Heart right ventricle (tissue), 16 donors: ENCODE measurements around the gene COL9A1. TPM values are rescaled to one million over a fixed set of nuclear protein-coding genes. Genes with fewer than 3 reads are reported as not detected.

Source experiments
- ATAC-seq, 8 donors: fragments of 200-7000 bp; cut with Tn5 transposase; one replicate each; pipeline ENCODE4 v1.9.1; 2020; ENCODE audit warnings: mild to moderate bottlenecking in 8 of 8, moderate library complexity in 8 of 8, moderate number of reproducible peaks in 1 of 8
- DNase-seq, 2 donors: peaks; one replicate each; pipeline ENCODE4 v3.0.0-alpha.2; 2020
- H3K27ac ChIP-seq, 10 donors: fragments of 200-600 bp; sonication (generic) in 2 of 10; one replicate each; pipeline versions ENCODE4 v1.5.0 to v1.8.0; 2020 to 2022; ENCODE audit warnings: mild to moderate bottlenecking in 3 of 10
- H3K27me3 ChIP-seq, 7 donors: fragments of 200-600 bp; one replicate each; pipeline ENCODE4 v1.8.0; 2021 to 2022; ENCODE audit warnings: mild to moderate bottlenecking in 2 of 7
- H3K36me3 ChIP-seq, 9 donors: fragments of 200-600 bp; sonication (generic) in 1 of 9; one replicate each; pipeline versions ENCODE4 v1.5.0 to v1.8.0; 2020 to 2022; ENCODE audit warnings: mild to moderate bottlenecking in 2 of 9
- H3K4me1 ChIP-seq, 9 donors: fragments of 200-600 bp; sonication (generic) in 1 of 9; one replicate each; pipeline versions ENCODE4 v1.5.0 to v1.8.0; 2020 to 2022; ENCODE audit warnings: mild to moderate bottlenecking in 4 of 9
- H3K4me3 ChIP-seq, 10 donors: fragments of 200-600 bp; sonication (generic) in 2 of 10; one replicate each; pipeline versions ENCODE4 v1.5.0 to v1.8.0; 2020 to 2022; ENCODE audit warnings: mild to moderate bottlenecking in 7 of 10, moderate library complexity in 2 of 10
- H3K9me3 ChIP-seq, 11 donors: fragments of 200-600 bp in 10 of 11; sonication (generic) in 2 of 11; one replicate each; pipeline versions ENCODE4 v1.5.0 to v1.8.0; 2013 to 2022; ENCODE audit warnings: mild to moderate bottlenecking in 2 of 11, control low read depth in 1 of 11, moderate library complexity in 1 of 11
- CTCF ChIP-seq, 9 donors: fragments of 200-600 bp; sonication (generic) in 2 of 9; IDR thresholded peaks; one replicate each; pipeline versions ENCODE4 v1.5.0 to v1.8.0; 2021 to 2022; ENCODE audit warnings: antibody characterized with exemption in 9 of 9, mild to moderate bottlenecking in 5 of 9, moderate library complexity in 1 of 9
- WGBS, 2 donors: extraction: QIAGEN DNeasy Blood & Tissue Kit; methylation state at CpG; one replicate each; pipeline ENCODE4 v1.1.7; 2013; ENCODE audit warnings: inconsistent platforms in 1 of 2; 5-methylcytosine and 5-hydroxymethylcytosine counted together
- intact Hi-C, 10 donors: fragments of 100-400 bp; cut with DNase I; formaldehyde crosslinking; loops; one replicate each; pipeline versions ENCODE4 v1.11.1 to v1.14.2; 2022
- polyA plus RNA-seq, 2 donors: library from polyadenylated mRNA; stranded (reverse); fragments of 200-250 nt; gene quantifications; one replicate each; pipeline ENCODE4 v1.2.3, GENCODE V29; 2013
- total RNA-seq, 10 donors: library from RNA; stranded (reverse); fragmentation: NEBNext Ultra II Directional in 3 of 10; extraction: Animal tissue kit (Norgen Biotek cat#: 25700) in 3 of 10; gene quantifications; one replicate each; pipeline versions ENCODE4 v1.2.1 to v1.2.4, GENCODE V29; 2021 to 2023
- donor health status: Arrhythmogenic right ventricular cardiomyopathy.
- donor health status: ischemic (EF 13 %, LVEDD 7.1; RV severe dilation, severe dysfunction).
- donor health status: healthy with polysubstance abuse.
- donor health status: DM: no; HTN: yes; CAD: no.
- donor health status: DM: no; HTN: no; CAD: no.
- donor health status: ischemic (EF 25% LVEDD 6.9; RV normal size, moderate dysfunction).
- donor health status: ischemic (EF 25% LVEDD 5.7; RV mildly dilated, moderate dysfunction).
- donor health status: healthy.
- donor health status: DM: yes; HTN: yes; CAD: no.
- donor health status: Ischemic cardiomyopathy.
- donor health status: ischemic (EF 35%, LVEDD 5.7; RV mildly dilated, moderate dysfunction).
- donor health status: nonischemic (EF 11% LVEDD 7.7; RV severe dilation, severe dysfunction).
- donor health status: DM: yes; HTN: yes; CAD: no.
- donor health status: PGD.
- donor health status: ischemic (EF 29% LVEDD 5.4; RV normal size, mild dysfunction).
- donor health status: nonischemic (EF 23%, LVEDD 6.1; RV moderate dilation, normal function).

Gene COL9A1
- total and polyA plus RNA-seq, 12 donors = 0.16 to 5.2 (median 0.51) TPM; not detected in 1

- no peak overlapping the region for H3K4me3 ChIP-seq
- ATAC-seq = no peak
- intact Hi-C loops = loop anchor here in 1 of 10 donors (5.0 kb wide), 1 partner anchor 67 kb away; no protein-coding TSS in a partner anchor
- H3K4me1 ChIP-seq = peaks cover 0 to 6% (median 0%) of the 10 kb centered on the region in 9 donors
- H3K9me3 ChIP-seq = no peaks in the 10 kb centered on the region
- no peak overlapping the region for H3K27ac ChIP-seq
- TF ChIP-seq CTCF (IDR thresholded peaks at IDR 0.05) = peak in 5 of 9 donors; percentile 18 to 50 (median 29)
- 26 to 39% methylated on average over 2 of the region's 2 CpGs for WGBS, 2 donors
- DNase-seq = no peak
- H3K36me3 ChIP-seq = no peaks in the 10 kb centered on the region
- peaks cover 0 to 6% (median under 1%) of the 10 kb centered on the region in 7 donors for H3K27me3 ChIP-seq
These were observed 13.6 kb downstream of the COL9A1 start for GRCh38 chr6:70289299-70289698.

- TF ChIP-seq CTCF (IDR thresholded peaks at IDR 0.05) = no peak
- Histone ChIP-seq H3K4me3 (no peak overlapping the region), H3K36me3 (no peaks in the 10 kb centered on the region), H3K27ac (no peak overlapping the region), H3K9me3 (no peaks in the 10 kb centered on the region), H3K4me1 (peaks cover 0 to 15% (median 8%) of the 10 kb centered on the region in 9 donors), H3K27me3 (peaks cover 0 to 30% (median 24%) of the 10 kb centered on the region in 7 donors)
- ATAC-seq = no peak
- no peak for DNase-seq
- 75 to 85% methylated on average over 5 of the region's 5 CpGs for WGBS, 2 donors
- intact Hi-C loops = loop anchor here in 1 of 10 donors (5.0 kb wide), 1 partner anchor 65 kb away; no protein-coding TSS in a partner anchor
These were observed 16.0 kb downstream of the COL9A1 start for GRCh38 chr6:70286905-70287304.

GRCh38 chr6:70285201-70285600 lies 17.7 kb downstream of the COL9A1 start:
- WGBS, 2 donors = 86 to 87% methylated on average over 4 of the region's 4 CpGs
- Histone ChIP-seq H3K4me1 (peaks cover 0 to 16% (median 8%) of the 10 kb centered on the region in 9 donors), H3K27ac (no peak overlapping the region), H3K4me3 (no peak overlapping the region), H3K36me3 (no peaks in the 10 kb centered on the region), H3K27me3 (peaks cover 0 to 46% (median 36%) of the 10 kb centered on the region in 7 donors), H3K9me3 (no peaks in the 10 kb centered on the region)
- no peak for ATAC-seq
- intact Hi-C loops = loop anchor here in 1 of 10 donors (5.0 kb wide), 1 partner anchor 63 kb away; no protein-coding TSS in a partner anchor
- no peak for TF ChIP-seq CTCF (IDR thresholded peaks at IDR 0.05)
- DNase-seq = no peak

GRCh38 chr6:70282919-70283461 lies 19.9 kb downstream of the COL9A1 start:
- intact Hi-C loops = loop anchor here in 1 of 10 donors (5.0 kb wide), 1 partner anchor 61 kb away; no protein-coding TSS in a partner anchor
- TF ChIP-seq CTCF (IDR thresholded peaks at IDR 0.05) = no peak
- DNase-seq = no peak
- H3K27ac ChIP-seq = no peak overlapping the region
- H3K36me3 ChIP-seq = no peaks in the 10 kb centered on the region
- H3K4me3 ChIP-seq = peak overlapping the region in 8 of 10 donors; percentile 17 to 41 (median 37)
- ATAC-seq = peak in 7 of 8 donors; percentile 28 to 63 (median 53)
- 5 to 7% methylated on average over 31 of the region's 31 CpGs for WGBS, 2 donors
- H3K27me3 ChIP-seq = peaks cover 0 to 53% (median 36%) of the 10 kb centered on the region in 7 donors
- H3K4me1 ChIP-seq = peaks cover 0 to 19% (median 8%) of the 10 kb centered on the region in 9 donors
- no peaks in the 10 kb centered on the region for H3K9me3 ChIP-seq
